HFF-Myc (cell line): Measurements from ENCODE around the gene PFAS.

Experiments used
- DNase-seq: peaks from one replicate; pipeline ENCODE4 v3.0.0-alpha.2; 2011; ENCODE audit warnings: low read depth; ENCODE audit errors: extremely low read depth
- H3K4me3 ChIP-seq: replicated peaks from 2 replicates; pipeline ENCODE4 v1.5.1; 2011; ENCODE audit warnings: low read depth, mild to moderate bottlenecking, control low read depth, low read length
- TF ChIP-seq, protein P1 (sequence below): IDR thresholded peaks from 2 replicates; pipeline ENCODE4 v1.5.1; 2012; ENCODE audit warnings: mild to moderate bottlenecking, low read depth, low read length, control low read depth; ENCODE audit errors: missing control alignments

PFAS gene

GRCh38 chr17:8318010-8318935 lies 69.2 kb downstream of the PFAS start:
- TF ChIP-seq, protein P1, sequence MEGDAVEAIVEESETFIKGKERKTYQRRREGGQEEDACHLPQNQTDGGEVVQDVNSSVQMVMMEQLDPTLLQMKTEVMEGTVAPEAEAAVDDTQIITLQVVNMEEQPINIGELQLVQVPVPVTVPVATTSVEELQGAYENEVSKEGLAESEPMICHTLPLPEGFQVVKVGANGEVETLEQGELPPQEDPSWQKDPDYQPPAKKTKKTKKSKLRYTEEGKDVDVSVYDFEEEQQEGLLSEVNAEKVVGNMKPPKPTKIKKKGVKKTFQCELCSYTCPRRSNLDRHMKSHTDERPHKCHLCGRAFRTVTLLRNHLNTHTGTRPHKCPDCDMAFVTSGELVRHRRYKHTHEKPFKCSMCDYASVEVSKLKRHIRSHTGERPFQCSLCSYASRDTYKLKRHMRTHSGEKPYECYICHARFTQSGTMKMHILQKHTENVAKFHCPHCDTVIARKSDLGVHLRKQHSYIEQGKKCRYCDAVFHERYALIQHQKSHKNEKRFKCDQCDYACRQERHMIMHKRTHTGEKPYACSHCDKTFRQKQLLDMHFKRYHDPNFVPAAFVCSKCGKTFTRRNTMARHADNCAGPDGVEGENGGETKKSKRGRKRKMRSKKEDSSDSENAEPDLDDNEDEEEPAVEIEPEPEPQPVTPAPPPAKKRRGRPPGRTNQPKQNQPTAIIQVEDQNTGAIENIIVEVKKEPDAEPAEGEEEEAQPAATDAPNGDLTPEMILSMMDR = no peak
- DNase-seq = no peak
- no peak overlapping the region for H3K4me3 ChIP-seq
